Activated B cell treated with CpG ODN at 0.5 μM for 24 hours (primary cell): Measurements from ENCODE around the gene PMVK. TPM values are rescaled to one million over a fixed set of nuclear protein-coding genes. Genes with fewer than 3 reads are reported as not detected.

Source experiments
- ATAC-seq: fragments of 200-7000 bp; cut with Tn5 transposase; one replicate; pipeline ENCODE4 v1.10.0; 2021; ENCODE audit warnings: low read depth, mild to moderate bottlenecking, moderate library complexity
- CTCF ChIA-PET: fragments of 350-600 bp; sonication (Branson Sonifier 250); formaldehyde crosslinking; loops from one replicate; lab custom pipeline; 2021; ENCODE audit warnings: antibody characterized with exemption; lab: Charles Lee
- POLR2A ChIA-PET: fragments of 350-600 bp; sonication (Branson Sonifier 250); formaldehyde crosslinking; loops from one replicate; lab custom pipeline; 2021; ENCODE audit warnings: antibody characterized with exemption; lab: Charles Lee
- DNase-seq: peaks from one replicate; pipeline ENCODE4 v3.0.0; 2022
- H3K27ac Mint-ChIP-seq: one replicate; pipeline ENCODE4 v1.8.0; 2020; ENCODE audit warnings: mixed read lengths
- H3K27me3 Mint-ChIP-seq: one replicate; pipeline ENCODE4 v1.8.0; 2021; ENCODE audit warnings: mixed read lengths
- H3K36me3 Mint-ChIP-seq: one replicate; pipeline ENCODE4 v1.8.0; 2021; ENCODE audit warnings: low read depth, mixed read lengths
- H3K4me1 Mint-ChIP-seq: one replicate; pipeline ENCODE4 v1.8.0; 2021; ENCODE audit warnings: mixed read lengths
- H3K4me3 Mint-ChIP-seq: one replicate; pipeline ENCODE4 v1.8.0; 2020; ENCODE audit warnings: mild to moderate bottlenecking, mixed read lengths
- H3K9me3 Mint-ChIP-seq: one replicate; pipeline ENCODE4 v1.8.0; 2020; ENCODE audit warnings: mixed read lengths
- intact Hi-C: fragments of 100-400 bp; cut with micrococcal nuclease; formaldehyde crosslinking; loops from one replicate; pipeline ENCODE4 v1.15.1; 2024
- total RNA-seq: library from RNA; stranded (reverse); gene quantifications from 2 replicates; pipeline ENCODE4 v1.2.3, GENCODE V29; 2022
- TF ChIP-seq, protein P1 (sequence below): fragments of 200-600 bp; IDR thresholded peaks from one replicate; pipeline ENCODE4 v1.8.0; 2022; ENCODE audit warnings: antibody characterized with exemption, mild to moderate bottlenecking

The PMVK gene
- total RNA-seq, 1 donor from 2014 or later = 24.6 TPM

GRCh38 chr1:154883919-154884868, 52.3 kb downstream of the PMVK start:
- H3K27ac Mint-ChIP-seq = no peak overlapping the region
- CTCF ChIA-PET = no interaction called here
- DNase-seq (no peak), ATAC-seq (no peak)
- H3K36me3 Mint-ChIP-seq = no peaks in the 10 kb centered on the region
- H3K4me1 Mint-ChIP-seq = no peaks in the 10 kb centered on the region
- H3K4me3 Mint-ChIP-seq = no peak overlapping the region
- TF ChIP-seq, protein P1, sequence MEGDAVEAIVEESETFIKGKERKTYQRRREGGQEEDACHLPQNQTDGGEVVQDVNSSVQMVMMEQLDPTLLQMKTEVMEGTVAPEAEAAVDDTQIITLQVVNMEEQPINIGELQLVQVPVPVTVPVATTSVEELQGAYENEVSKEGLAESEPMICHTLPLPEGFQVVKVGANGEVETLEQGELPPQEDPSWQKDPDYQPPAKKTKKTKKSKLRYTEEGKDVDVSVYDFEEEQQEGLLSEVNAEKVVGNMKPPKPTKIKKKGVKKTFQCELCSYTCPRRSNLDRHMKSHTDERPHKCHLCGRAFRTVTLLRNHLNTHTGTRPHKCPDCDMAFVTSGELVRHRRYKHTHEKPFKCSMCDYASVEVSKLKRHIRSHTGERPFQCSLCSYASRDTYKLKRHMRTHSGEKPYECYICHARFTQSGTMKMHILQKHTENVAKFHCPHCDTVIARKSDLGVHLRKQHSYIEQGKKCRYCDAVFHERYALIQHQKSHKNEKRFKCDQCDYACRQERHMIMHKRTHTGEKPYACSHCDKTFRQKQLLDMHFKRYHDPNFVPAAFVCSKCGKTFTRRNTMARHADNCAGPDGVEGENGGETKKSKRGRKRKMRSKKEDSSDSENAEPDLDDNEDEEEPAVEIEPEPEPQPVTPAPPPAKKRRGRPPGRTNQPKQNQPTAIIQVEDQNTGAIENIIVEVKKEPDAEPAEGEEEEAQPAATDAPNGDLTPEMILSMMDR = no peak
- no peaks in the 10 kb centered on the region for H3K9me3 Mint-ChIP-seq
- intact Hi-C loops = no loop called here
- H3K27me3 Mint-ChIP-seq = no peaks in the 10 kb centered on the region
- POLR2A ChIA-PET = no interaction called here

DNA sequence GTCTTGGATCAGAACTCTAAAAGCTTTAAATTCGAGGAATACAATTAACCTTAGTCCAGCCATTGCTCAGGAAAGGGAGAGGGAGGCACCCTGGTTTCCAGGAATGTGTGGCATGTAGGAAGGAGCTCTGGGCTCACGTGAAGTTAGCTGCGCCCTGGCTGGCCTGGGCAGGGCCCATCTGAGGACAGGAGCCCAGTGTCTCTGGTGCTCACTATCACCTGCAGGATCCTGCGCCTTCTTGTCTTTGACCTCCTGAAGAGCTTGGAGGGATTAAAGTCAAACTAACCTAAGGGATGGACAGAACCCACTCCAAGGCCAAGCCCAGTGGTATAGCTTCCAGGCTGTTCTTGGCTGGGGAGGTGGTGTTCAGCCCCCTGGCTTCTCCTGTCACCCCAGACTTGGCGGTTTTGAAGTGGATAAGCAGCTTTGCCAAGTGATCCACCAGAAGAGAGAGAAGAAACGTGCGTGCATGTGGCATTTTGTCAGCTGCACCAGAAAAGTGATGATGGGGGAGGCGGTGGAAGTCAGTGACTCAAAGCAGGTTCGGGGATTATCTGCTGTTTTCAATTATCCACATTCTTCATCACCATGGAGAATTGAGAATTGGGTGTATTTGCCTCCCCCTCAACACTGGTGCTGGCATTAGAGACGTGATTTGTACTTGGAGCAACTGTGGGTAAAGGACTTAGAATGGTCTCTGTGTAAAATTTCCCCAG, 54.5 kb downstream of the PMVK start:
- Mint-ChIP-seq H3K9me3 (no peaks in the 10 kb centered on the region), H3K4me1 (no peaks in the 10 kb centered on the region), H3K27ac (no peak overlapping the region), H3K4me3 (no peak overlapping the region), H3K36me3 (no peaks in the 10 kb centered on the region), H3K27me3 (no peaks in the 10 kb centered on the region)
- ChIA-PET POLR2A (no interaction called here), CTCF (interaction anchor here (0.8 to 1.8 kb wide), 4 partner anchors 10 to 403 kb away, joined by 3 to 10 read pairs (median 8); no protein-coding TSS in a partner anchor)
- ATAC-seq = no peak
- no peak for DNase-seq
- intact Hi-C loops = no loop called here
- TF ChIP-seq, protein P1 = no peak

- no peak for ATAC-seq
- ChIA-PET POLR2A (no interaction called here), CTCF (interaction anchor here (1.4 kb wide), 1 partner anchor 321 kb away, joined by 10 read pairs; no protein-coding TSS in a partner anchor)
- Mint-ChIP-seq H3K27ac (no peak overlapping the region), H3K36me3 (no peaks in the 10 kb centered on the region), H3K4me3 (no peak overlapping the region), H3K9me3 (no peaks in the 10 kb centered on the region), H3K27me3 (no peaks in the 10 kb centered on the region), H3K4me1 (no peaks in the 10 kb centered on the region)
- no peak for DNase-seq
- intact Hi-C loops = no loop called here
- TF ChIP-seq, protein P1 = no peak
Measured at GRCh38 chr1:154880671-154881070, 55.8 kb downstream of the PMVK start.

DNA sequence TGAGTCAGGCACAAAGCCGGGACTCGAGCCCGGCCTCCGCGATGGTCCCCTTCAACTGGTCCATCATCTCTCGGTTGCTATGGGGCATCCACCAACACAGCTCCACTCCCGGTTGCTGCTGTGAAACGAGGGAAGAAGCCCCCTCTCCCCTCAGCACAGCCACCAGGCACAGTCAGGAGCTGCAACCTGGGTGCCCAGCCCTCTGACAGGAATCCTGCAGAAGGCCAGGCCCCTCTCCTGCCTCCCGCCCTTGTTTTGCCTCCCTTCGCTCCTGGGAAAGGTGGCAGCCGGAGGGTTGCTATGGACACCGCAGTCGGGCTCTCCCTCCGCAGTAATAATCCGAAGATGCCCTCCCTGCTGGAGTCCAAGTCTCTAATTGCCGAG, 57.5 kb downstream of the PMVK start:
- no peak for DNase-seq
- Mint-ChIP-seq H3K27me3 (no peaks in the 10 kb centered on the region), H3K4me1 (no peaks in the 10 kb centered on the region), H3K27ac (no peak overlapping the region), H3K4me3 (no peak overlapping the region), H3K36me3 (no peaks in the 10 kb centered on the region), H3K9me3 (no peaks in the 10 kb centered on the region)
- intact Hi-C loops = loop anchor here (2.0 kb wide), 1 partner anchor 118 kb away; no protein-coding TSS in a partner anchor
- ATAC-seq = no peak
- TF ChIP-seq, protein P1 = no peak
- ChIA-PET CTCF (interaction anchor here (0.7 to 2.7 kb wide), 19 partner anchors 13 to 399 kb away, joined by 3 to 36 read pairs (median 4); no protein-coding TSS in a partner anchor), POLR2A (interaction anchor here (1.1 to 1.6 kb wide), 2 partner anchors 319 to 321 kb away, joined by 4 to 10 read pairs; partner anchors contain the start of gene UBE2Q1)
